SW480 (cell line): ENCODE measurements around the gene ACACA.

Experiments
- DNase-seq: peaks from one replicate; pipeline ENCODE4 v3.0.0-alpha.2; 2016; ENCODE audit warnings: low spot score

ACACA gene

GRCh38 chr17:37291351-37291750 lies 115.3 kb downstream of the ACACA start:
- no peak for DNase-seq

- DNase-seq, result no peak
Measured at GRCh38 chr17:37286430-37286829, 120.2 kb downstream of the ACACA start.

DNA sequence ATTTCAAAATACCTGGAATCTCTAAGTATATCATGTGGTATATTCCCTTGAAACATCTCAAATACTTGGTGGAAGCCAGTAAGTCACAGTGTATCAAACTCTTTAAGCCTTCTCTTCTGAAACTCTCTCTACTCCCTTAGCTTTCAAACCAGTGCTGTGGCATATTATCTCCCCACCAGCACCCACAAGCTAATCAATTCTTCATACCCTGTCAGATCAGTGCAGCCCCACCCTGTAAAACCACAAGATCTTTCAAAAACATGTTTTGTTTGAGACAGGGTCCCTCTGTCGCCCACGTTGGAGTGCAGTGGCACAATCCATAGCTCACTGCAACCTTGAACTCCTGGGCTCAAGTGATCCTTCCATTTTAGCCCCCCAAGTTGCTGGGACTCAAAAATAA lies 122.4 kb downstream of the ACACA start:
- no peak for DNase-seq

- no peak for DNase-seq
Measured at GRCh38 chr17:37283414-37283961, 123.1 kb downstream of the ACACA start.

- no peak for DNase-seq
Measured at GRCh38 chr17:37280841-37281240, 125.8 kb downstream of the ACACA start.

GRCh38 chr17:37278247-37278894 lies 128.3 kb downstream of the ACACA start:
- DNase-seq, result no peak

DNA sequence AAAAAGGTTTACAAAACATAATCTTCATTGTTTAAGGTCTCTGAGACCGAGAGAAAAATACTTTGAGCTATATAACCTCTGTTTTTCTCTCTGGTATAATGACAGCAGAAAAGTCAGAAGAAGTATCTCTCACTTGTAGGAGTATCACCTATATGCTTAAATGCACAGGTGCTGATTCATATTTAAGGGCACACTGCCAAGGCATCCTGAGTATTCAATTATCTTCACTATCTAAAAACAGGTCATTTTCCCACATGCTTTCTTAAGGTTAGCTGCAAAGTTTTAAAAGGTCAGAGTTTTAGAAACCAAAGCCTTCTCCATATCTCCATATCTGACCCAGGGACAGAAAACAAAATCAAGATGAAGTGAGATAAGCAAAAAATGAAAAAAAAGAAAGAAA lies 130.2 kb downstream of the ACACA start:
- DNase-seq, result peak; percentile 34

GRCh38 chr17:37274461-37274860 lies 132.2 kb downstream of the ACACA start:
- no peak for DNase-seq

- DNase-seq, result no peak
Measured at GRCh38 chr17:37273409-37274051, 133.1 kb downstream of the ACACA start.

GRCh38 chr17:37265446-37266173 lies 141.0 kb downstream of the ACACA start:
- DNase-seq, result no peak

GRCh38 chr17:37261286-37261685 lies 145.3 kb downstream of the ACACA start:
- no peak for DNase-seq

DNA sequence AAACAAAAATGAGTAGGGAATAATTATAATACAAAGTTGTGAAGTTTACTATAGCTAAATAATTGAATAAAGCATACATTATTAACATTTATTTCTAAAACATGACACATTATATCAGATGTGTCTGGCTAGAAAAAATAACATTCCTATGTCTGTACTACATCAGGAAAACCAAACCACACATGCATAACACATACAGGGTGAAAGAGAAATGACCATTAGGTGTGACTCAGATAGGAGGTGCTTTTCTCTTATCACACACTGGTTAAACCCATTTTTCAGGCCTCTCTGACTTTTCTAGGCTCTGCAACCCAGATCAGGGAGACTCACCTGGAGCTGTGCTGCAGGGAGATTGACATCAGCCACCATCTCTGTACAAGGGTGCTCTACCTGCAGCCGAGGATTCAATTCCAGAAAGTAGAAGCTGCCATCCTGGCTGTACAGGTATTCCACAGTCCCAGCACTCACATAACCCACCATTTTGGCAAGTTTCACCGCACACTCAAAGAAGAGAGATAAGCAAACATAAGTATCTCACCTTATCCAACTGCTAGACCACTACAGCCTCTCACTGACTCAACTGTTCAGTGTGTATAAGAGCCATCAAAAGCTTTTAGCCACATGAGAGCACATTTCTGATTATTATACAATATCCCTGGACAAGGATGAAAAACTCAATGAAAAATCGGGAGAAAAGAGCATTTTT lies 147.5 kb downstream of the ACACA start:
- no peak for DNase-seq

GRCh38 chr17:37256627-37257026 lies 150.0 kb downstream of the ACACA start:
- DNase-seq, result no peak

- DNase-seq, result no peak
Measured at GRCh38 chr17:37255432-37255831, 151.2 kb downstream of the ACACA start.

- DNase-seq, result no peak
Measured at GRCh38 chr17:37247825-37248224, 158.8 kb downstream of the ACACA start.

DNA sequence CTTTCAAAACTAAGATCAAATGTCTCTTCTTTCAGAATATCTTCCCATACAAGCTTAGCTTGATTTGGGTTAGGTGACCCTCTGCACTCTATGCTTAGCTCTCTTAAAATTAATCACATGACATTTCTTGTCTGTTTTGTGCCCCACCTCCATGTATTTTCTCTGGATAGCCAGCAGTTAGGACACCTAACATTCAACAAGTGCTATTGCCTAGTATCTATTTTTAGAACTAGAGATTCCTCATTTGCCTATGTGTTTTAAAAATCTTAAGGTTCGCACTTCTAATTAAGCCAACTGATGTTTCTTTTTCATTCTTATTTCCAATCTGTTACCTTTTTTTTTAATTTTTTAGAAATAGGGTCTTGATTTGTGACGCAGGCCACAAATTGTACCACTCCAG lies 160.6 kb downstream of the ACACA start:
- DNase-seq, result no peak

- no peak for DNase-seq
Measured at GRCh38 chr17:37240381-37240780, 166.3 kb downstream of the ACACA start.

DNA sequence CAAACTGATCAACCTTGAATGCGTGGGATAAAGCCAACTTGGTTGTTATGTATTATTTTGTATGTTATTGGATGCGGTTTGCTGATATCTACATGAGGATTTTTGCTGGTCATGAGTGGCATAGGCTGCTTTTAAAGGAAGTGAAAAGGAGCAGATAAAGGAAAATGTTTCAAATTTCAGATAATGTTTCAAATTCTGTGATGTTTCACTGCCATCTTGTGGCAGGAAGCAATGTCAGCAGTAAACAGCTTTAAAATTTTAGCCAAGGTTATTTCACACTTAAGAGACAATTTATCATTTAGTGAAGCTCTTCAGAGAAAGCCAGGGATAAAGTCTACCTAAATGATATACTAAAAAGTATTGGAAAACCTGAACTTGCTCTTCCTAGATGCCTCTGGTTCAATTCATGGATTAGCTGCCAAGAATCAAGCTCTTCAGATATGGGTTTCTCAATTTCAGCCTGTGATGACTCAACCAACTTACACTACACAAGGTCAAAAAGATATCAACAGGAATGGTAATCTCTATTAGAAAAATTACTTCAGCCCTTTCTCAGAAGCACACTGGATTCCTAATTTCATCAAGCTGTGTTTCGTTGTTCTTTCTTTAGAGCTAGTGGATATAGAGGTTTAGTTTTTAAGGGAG lies 166.8 kb downstream of the ACACA start:
- peak; percentile 6 for DNase-seq

GRCh38 chr17:37234106-37234505 lies 172.5 kb downstream of the ACACA start:
- DNase-seq, result no peak

DNA sequence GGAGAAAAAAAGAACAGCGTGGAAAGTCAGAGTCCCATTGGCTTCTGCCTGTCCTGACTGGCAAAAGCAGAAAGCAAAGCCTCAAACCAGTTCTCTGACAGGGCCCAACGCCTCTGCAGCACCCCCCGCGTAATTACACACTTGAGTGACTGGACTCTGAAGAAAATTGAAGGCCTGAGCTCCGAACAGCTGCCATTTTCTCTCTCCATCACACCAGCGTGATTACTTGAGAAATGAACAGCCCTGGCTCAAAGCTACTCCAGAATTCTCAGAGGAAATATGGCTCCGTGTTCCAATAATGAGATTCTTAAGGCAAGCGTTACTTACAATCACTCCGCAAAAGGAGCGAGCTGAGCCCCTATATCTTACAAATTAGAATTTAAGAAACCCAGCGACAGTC lies 173.6 kb downstream of the ACACA start:
- no peak for DNase-seq

GRCh38 chr17:37231887-37232286 lies 174.7 kb downstream of the ACACA start:
- DNase-seq, result no peak

DNA sequence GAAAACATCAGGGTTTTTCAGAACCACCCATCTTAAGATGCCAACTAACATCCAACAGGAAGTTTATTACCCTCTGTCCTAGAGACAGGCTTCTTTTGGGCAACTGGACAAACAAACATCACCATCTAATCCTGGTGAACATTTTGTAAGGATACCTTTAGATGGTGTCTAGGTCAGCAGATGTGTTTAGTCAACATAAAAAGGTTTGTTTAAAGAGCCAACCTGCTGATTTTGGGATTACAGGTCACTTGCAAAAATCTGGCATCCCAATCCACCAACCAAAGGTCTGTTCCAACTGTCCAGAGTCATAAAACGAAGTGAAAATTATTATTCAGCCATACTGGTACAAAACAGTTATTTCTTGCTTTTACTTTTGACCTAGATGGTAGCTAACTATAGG lies 176.0 kb downstream of the ACACA start:
- no peak for DNase-seq
